ENCODE measurements around the gene MTHFSD.

MTHFSD gene

GRCh38 chr16:86530251-86531190 is 24.5 kb downstream of the MTHFSD start:
- DNase-seq (ENCODE audit: low read depth) = no peak

- DNase-seq (ENCODE audit: low read depth) = no peak
Observed at GRCh38 chr16:86529160-86529559, 25.9 kb downstream of the MTHFSD start.

- DNase-seq (ENCODE audit: low read depth) = no peak
Observed at GRCh38 chr16:86528061-86528929, 26.7 kb downstream of the MTHFSD start.

- DNase-seq (ENCODE audit: low read depth) = no peak
Observed at GRCh38 chr16:86527366-86527765, 27.7 kb downstream of the MTHFSD start.

GRCh38 chr16:86525696-86526095 is 29.3 kb downstream of the MTHFSD start:
- no peak for DNase-seq (ENCODE audit: low read depth)

GRCh38 chr16:86524029-86524428 is 31.0 kb downstream of the MTHFSD start:
- DNase-seq (ENCODE audit: low read depth) = no peak

- DNase-seq (ENCODE audit: low read depth) = no peak
Observed at GRCh38 chr16:86523166-86523740, 31.8 kb downstream of the MTHFSD start.

- no peak for DNase-seq (ENCODE audit: low read depth)
Observed at GRCh38 chr16:86522634-86523033, 32.4 kb downstream of the MTHFSD start.

- DNase-seq (ENCODE audit: low read depth) = no peak
Observed at GRCh38 chr16:86521236-86522197, 33.5 kb downstream of the MTHFSD start.

- DNase-seq (ENCODE audit: low read depth) = no peak
Observed at GRCh38 chr16:86520317-86521210, 34.5 kb downstream of the MTHFSD start.

GRCh38 chr16:86519649-86520316 is 35.3 kb downstream of the MTHFSD start:
- DNase-seq (ENCODE audit: low read depth) = peak; percentile 26

GRCh38 chr16:86519007-86519648 is 35.9 kb downstream of the MTHFSD start:
- no peak for DNase-seq (ENCODE audit: low read depth)

GRCh38 chr16:86517652-86518258 is 37.3 kb downstream of the MTHFSD start:
- DNase-seq (ENCODE audit: low read depth) = no peak

- no peak for DNase-seq (ENCODE audit: low read depth)
Observed at GRCh38 chr16:86517033-86517432, 38.0 kb downstream of the MTHFSD start.

GRCh38 chr16:86516623-86517003 is 38.4 kb downstream of the MTHFSD start:
- no peak for DNase-seq (ENCODE audit: low read depth)

- no peak for DNase-seq (ENCODE audit: low read depth)
Observed at GRCh38 chr16:86515777-86516622, 39.0 kb downstream of the MTHFSD start.

- no peak for DNase-seq (ENCODE audit: low read depth)
Observed at GRCh38 chr16:86515413-86515776, 39.6 kb downstream of the MTHFSD start.
